Measurements from ENCODE around the gene CENPX. TPM values are rescaled to one million over a fixed set of nuclear protein-coding genes. Genes with fewer than 3 reads are reported as not detected.

CENPX gene
- total RNA-seq, 1 donor from 2014 or later: 40.2 TPM

DNA sequence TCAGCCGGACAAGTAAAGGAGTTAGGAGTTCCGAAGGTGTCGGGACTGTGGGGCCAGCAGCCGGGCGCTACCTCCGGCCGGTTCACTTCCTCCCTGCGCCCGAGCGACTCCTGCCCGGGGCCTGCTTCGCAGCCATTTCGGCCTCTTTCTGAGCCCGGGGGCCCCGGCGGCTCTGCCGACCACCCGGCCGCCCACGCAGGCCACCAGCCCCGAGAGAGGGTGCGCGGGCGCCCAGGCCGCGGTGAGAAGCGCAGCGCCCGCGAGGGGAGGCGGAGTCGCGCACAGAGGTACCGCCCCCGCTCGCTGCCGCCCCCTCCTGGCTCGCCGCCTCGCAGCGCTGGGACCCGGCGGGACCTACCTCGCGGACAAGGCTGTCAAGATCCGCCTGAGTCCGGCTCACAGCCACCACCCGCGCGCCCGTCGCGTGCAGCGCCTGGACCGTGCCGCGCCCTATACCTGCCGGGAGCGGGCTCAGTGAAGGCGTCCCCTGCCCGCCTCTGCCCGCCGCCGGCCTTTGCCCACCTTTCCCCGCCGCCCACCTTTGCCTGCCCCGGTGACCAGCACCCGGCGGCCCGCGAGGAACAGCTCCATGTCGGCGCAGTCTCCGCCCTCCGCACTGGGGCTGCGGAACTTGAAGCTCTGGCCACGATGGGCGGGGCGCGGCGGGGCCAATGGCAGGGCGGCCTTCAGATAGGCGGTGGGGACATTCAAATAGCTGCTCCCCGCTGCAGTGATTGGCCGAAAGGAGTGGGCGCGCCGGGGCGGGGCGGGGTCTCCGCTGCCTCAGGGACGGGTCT is 14.6 kb upstream of the CENPX start, which contains the start of gene DCXR:
Gene DCXR (minus strand): TSS at position 606 of the 797 bp plus-strand sequence. CDS start 15 bp downstream, at position 591.
- TF ChIP-seq, protein P1, sequence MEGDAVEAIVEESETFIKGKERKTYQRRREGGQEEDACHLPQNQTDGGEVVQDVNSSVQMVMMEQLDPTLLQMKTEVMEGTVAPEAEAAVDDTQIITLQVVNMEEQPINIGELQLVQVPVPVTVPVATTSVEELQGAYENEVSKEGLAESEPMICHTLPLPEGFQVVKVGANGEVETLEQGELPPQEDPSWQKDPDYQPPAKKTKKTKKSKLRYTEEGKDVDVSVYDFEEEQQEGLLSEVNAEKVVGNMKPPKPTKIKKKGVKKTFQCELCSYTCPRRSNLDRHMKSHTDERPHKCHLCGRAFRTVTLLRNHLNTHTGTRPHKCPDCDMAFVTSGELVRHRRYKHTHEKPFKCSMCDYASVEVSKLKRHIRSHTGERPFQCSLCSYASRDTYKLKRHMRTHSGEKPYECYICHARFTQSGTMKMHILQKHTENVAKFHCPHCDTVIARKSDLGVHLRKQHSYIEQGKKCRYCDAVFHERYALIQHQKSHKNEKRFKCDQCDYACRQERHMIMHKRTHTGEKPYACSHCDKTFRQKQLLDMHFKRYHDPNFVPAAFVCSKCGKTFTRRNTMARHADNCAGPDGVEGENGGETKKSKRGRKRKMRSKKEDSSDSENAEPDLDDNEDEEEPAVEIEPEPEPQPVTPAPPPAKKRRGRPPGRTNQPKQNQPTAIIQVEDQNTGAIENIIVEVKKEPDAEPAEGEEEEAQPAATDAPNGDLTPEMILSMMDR (IDR thresholded peaks at IDR 0.05): peak; percentile 77
- no peaks in the 10 kb centered on the region for H3K9me3 ChIP-seq
- peaks cover 14% of the 10 kb centered on the region for H3K4me1 ChIP-seq
- peak; percentile 97 for ATAC-seq
- peak; percentile 99 for DNase-seq
- peak within 1 kb of the TSS; percentile 95 for H3K27ac ChIP-seq
- no peaks in the 10 kb centered on the region for H3K36me3 ChIP-seq
- intact Hi-C loops (cut with DNase I): loop anchor here (10.0 kb wide), 1 partner anchor 298 kb away; the partner anchor contains the start of gene SECTM1
- no peaks in the 10 kb centered on the region for H3K27me3 ChIP-seq
- peak within 1 kb of the TSS; percentile 65 for H3K4me3 ChIP-seq

- ATAC-seq (no peak), DNase-seq (no peak)
- Histone ChIP-seq H3K27me3 (no peaks in the 10 kb centered on the region), H3K27ac (peak overlapping the region; percentile 95), H3K4me3 (peak overlapping the region; percentile 65), H3K36me3 (no peaks in the 10 kb centered on the region), H3K4me1 (peaks cover 18% of the 10 kb centered on the region), H3K9me3 (no peaks in the 10 kb centered on the region)
- intact Hi-C loops (cut with DNase I): loop anchor here (10.0 kb wide), 1 partner anchor 298 kb away; the partner anchor contains the start of gene SECTM1
- TF ChIP-seq, protein P1 (IDR thresholded peaks at IDR 0.05): no peak
These were observed 14.0 kb upstream of the CENPX start for GRCh38 chr17:82036634-82037091.

DNA sequence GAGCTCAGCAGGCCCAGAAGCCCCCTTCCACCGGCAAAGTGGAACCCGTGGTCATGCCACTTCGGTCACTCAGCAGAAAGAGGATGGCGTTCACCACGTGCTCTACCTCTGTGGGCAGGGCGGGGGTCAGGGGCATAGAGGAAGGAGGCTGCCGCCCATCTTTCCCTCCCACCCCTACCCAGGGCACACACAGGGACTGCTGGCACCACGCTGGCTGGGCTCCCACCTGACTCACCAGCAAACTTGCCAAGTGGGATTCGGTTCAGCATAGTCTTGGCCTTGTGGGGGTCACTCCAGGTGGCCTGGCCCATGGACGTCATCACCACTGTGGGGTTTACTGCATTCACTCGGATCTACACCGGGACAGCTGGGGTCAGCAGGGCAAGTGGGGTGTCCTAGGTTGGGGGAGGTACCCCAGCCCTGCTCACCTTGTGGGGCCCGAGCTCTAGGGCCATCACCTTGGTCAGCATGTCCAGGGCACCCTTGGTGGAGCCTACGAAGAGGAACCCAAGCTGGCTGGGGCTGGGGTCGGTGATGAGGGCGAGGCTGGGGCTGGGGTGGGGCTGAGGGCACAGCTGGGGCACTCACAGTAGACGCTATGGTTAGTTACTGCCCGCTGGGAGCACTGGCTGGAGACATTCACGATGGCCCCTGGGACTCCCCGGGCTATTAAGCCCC is 13.4 kb upstream of the CENPX start:
- intact Hi-C loops (cut with DNase I): loop anchor here (10.0 kb wide), 1 partner anchor 299 kb away; the partner anchor contains the start of gene SECTM1
- no peaks in the 10 kb centered on the region for H3K36me3 ChIP-seq
- DNase-seq: no peak
- H3K9me3 ChIP-seq: no peaks in the 10 kb centered on the region
- peak overlapping the region; percentile 65 for H3K4me3 ChIP-seq
- H3K4me1 ChIP-seq: peaks cover 18% of the 10 kb centered on the region
- peak overlapping the region; percentile 95 for H3K27ac ChIP-seq
- no peaks in the 10 kb centered on the region for H3K27me3 ChIP-seq
- ATAC-seq: no peak
- TF ChIP-seq, protein P1 (IDR thresholded peaks at IDR 0.05): no peak

DNA sequence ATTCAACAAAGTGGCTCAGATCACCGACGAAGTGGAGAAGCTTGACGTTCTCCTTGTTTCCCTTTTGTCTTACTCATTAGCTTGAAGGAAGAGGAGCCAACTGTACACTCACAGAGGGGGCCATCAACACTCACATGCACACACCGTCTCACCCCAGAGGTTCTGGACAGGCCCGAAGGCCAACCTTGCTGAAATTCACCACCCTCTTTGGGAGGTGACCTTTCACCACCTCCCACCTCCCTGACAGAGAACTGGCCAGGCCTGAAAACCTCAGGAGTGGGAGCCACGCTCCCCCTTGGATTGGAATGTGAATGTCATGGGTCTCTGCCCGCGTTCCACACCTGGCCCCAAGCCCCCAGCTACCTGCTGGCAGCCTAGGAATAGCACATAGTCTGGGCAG is 12.8 kb upstream of the CENPX start:
- H3K4me1 ChIP-seq: peaks cover 18% of the 10 kb centered on the region
- H3K36me3 ChIP-seq: no peaks in the 10 kb centered on the region
- H3K27ac ChIP-seq: no peak overlapping the region
- no peak for ATAC-seq
- TF ChIP-seq, protein P1 (IDR thresholded peaks at IDR 0.05): no peak
- H3K27me3 ChIP-seq: no peaks in the 10 kb centered on the region
- no peaks in the 10 kb centered on the region for H3K9me3 ChIP-seq
- intact Hi-C loops (cut with DNase I): loop anchor here (10.0 kb wide), 1 partner anchor 299 kb away; the partner anchor contains the start of gene SECTM1
- no peak for DNase-seq
- no peak overlapping the region for H3K4me3 ChIP-seq

- H3K27ac ChIP-seq: no peak overlapping the region
- ATAC-seq: no peak
- intact Hi-C loops (cut with DNase I): loop anchor here (5.0 to 10.0 kb wide), 2 partner anchors 123 to 300 kb away; partner anchors contain the start of gene SECTM1
These were observed 11.8 kb upstream of the CENPX start for GRCh38 chr17:82034371-82035011.

More at GRCh38 chr17:82034371-82035011, 11.8 kb upstream of the CENPX start:
- Histone ChIP-seq H3K4me1 (peaks cover 22% of the 10 kb centered on the region), H3K4me3 (no peak overlapping the region), H3K36me3 (no peaks in the 10 kb centered on the region), H3K27me3 (no peaks in the 10 kb centered on the region), H3K9me3 (no peaks in the 10 kb centered on the region)
- no peak for DNase-seq
- TF ChIP-seq, protein P1 (IDR thresholded peaks at IDR 0.05): no peak

Measured in upper lobe of right lung (tissue), 1 donor.